Adipocyte (in vitro differentiated cells): ENCODE data around the gene TTC33.

Source experiments
- DNase-seq: peaks from one replicate; pipeline ENCODE4 v3.0.0-alpha.2; 2015; ENCODE audit warnings: low read depth
- H3K27me3 ChIP-seq: replicated peaks from 2 replicates; pipeline ENCODE4 v1.7.0; 2013; ENCODE audit warnings: mild to moderate bottlenecking, low read length, moderate library complexity; ENCODE audit not compliant: control insufficient read depth, insufficient read depth
- H3K36me3 ChIP-seq: 2 replicates; pipeline ENCODE4 v1.7.0; 2013; ENCODE audit warnings: low read length, mild to moderate bottlenecking, moderate library complexity; ENCODE audit not compliant: control insufficient read depth, insufficient read depth, severe bottlenecking
- H3K4me1 ChIP-seq: 2 replicates; pipeline ENCODE4 v1.7.0; 2013; ENCODE audit warnings: mild to moderate bottlenecking, low read length, moderate library complexity; ENCODE audit not compliant: control insufficient read depth, insufficient read depth
- H3K4me3 ChIP-seq: 2 replicates; pipeline ENCODE4 v1.7.0; 2013; ENCODE audit warnings: mild to moderate bottlenecking, low read length, moderate library complexity
- H3K9ac ChIP-seq: 2 replicates; pipeline ENCODE4 v1.7.0; 2013; ENCODE audit warnings: mild to moderate bottlenecking, low read length, moderate library complexity
- H3K9me3 ChIP-seq: 2 replicates; pipeline ENCODE4 v1.7.0; 2013; ENCODE audit warnings: mild to moderate bottlenecking, low read length, moderate library complexity; ENCODE audit not compliant: control insufficient read depth

TTC33 gene

DNA sequence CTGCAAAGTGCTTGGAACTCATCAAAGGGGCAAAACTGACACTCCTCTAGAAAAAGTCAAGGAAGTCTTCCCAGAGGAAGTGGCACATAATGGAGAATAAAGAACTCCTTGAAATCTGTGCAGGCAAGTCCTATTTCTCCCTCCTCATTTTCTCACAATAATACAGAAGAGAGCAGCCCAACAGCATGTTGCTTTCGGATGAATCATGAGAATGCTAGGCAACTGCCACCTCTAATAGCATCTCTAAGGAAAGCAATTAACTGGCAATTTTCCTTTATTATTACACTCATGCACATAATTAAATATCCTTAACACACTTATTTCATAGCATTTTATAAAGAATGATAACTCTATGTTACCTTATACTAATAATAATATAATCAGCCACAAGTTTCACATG is 198.3 kb downstream of the TTC33 start:
- Histone ChIP-seq H3K36me3 (no peaks in the 10 kb centered on the region), H3K9ac (no peak overlapping the region), H3K9me3 (no peaks in the 10 kb centered on the region), H3K4me3 (no peak overlapping the region), H3K27me3 (no peaks in the 10 kb centered on the region), H3K4me1 (peaks cover 2% of the 10 kb centered on the region)
- peak; percentile 28 for DNase-seq

GRCh38 chr5:40556811-40557210 is 198.9 kb downstream of the TTC33 start:
- DNase-seq: no peak
- Histone ChIP-seq H3K9ac (no peak overlapping the region), H3K36me3 (no peaks in the 10 kb centered on the region), H3K4me3 (no peak overlapping the region), H3K4me1 (peaks cover 8% of the 10 kb centered on the region), H3K27me3 (no peaks in the 10 kb centered on the region), H3K9me3 (no peaks in the 10 kb centered on the region)

DNA sequence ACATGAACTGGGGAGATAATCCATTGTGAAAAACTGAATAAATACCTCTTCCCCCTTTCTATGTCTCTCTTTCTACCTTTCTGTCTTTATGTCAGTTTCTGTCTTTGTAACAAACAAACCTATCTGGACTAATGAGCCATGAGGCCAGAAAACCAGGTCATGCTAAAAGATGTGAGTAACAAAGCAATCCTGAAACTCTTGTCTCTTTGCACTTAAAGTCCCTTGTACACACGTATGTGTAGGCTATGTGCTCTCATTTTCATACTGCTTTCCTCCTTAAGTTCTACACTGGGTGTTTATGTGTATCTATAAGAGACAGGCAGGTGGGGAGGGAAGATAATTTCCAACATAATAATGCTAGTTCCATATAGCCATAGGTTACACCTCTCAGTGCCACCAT is 199.9 kb downstream of the TTC33 start:
- H3K4me3 ChIP-seq: no peak overlapping the region
- no peak for DNase-seq
- H3K27me3 ChIP-seq: no peaks in the 10 kb centered on the region
- H3K4me1 ChIP-seq: peaks cover 13% of the 10 kb centered on the region
- no peaks in the 10 kb centered on the region for H3K9me3 ChIP-seq
- no peaks in the 10 kb centered on the region for H3K36me3 ChIP-seq
- no peak overlapping the region for H3K9ac ChIP-seq

- no peak for DNase-seq
- Histone ChIP-seq H3K27me3 (no peaks in the 10 kb centered on the region), H3K9ac (no peak overlapping the region), H3K4me3 (no peak overlapping the region), H3K9me3 (no peaks in the 10 kb centered on the region), H3K36me3 (no peaks in the 10 kb centered on the region), H3K4me1 (peaks cover 13% of the 10 kb centered on the region)
Observed at GRCh38 chr5:40554813-40555212, 200.9 kb downstream of the TTC33 start.

- no peaks in the 10 kb centered on the region for H3K36me3 ChIP-seq
- no peaks in the 10 kb centered on the region for H3K27me3 ChIP-seq
- no peaks in the 10 kb centered on the region for H3K9me3 ChIP-seq
- H3K4me3 ChIP-seq: no peak overlapping the region
- peaks cover 13% of the 10 kb centered on the region for H3K4me1 ChIP-seq
- DNase-seq: no peak
- H3K9ac ChIP-seq: no peak overlapping the region
Observed at GRCh38 chr5:40554054-40554453, 201.7 kb downstream of the TTC33 start.

DNA sequence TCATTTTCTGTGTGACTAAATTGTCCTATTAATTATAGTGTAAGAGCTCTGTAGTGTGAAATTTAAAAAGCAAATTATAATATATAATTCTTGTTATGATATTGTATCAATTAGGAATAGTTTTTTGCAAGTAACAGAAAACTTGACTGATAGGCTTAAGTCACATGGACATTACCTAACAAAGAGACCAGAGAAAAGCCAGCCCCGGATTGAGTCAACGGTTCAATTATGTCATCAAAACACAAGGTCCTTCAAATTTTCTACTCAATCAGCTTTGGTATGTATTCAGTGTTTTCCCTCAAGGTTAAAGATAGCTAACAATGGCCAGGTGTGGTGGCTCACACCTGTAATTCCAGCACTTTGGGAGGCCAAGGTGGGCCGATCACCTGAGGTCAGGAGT is 202.8 kb downstream of the TTC33 start:
- Histone ChIP-seq H3K27me3 (no peaks in the 10 kb centered on the region), H3K4me1 (peaks cover 17% of the 10 kb centered on the region), H3K9me3 (no peaks in the 10 kb centered on the region), H3K36me3 (no peaks in the 10 kb centered on the region), H3K4me3 (no peak overlapping the region), H3K9ac (no peak overlapping the region)
- DNase-seq: no peak

DNA sequence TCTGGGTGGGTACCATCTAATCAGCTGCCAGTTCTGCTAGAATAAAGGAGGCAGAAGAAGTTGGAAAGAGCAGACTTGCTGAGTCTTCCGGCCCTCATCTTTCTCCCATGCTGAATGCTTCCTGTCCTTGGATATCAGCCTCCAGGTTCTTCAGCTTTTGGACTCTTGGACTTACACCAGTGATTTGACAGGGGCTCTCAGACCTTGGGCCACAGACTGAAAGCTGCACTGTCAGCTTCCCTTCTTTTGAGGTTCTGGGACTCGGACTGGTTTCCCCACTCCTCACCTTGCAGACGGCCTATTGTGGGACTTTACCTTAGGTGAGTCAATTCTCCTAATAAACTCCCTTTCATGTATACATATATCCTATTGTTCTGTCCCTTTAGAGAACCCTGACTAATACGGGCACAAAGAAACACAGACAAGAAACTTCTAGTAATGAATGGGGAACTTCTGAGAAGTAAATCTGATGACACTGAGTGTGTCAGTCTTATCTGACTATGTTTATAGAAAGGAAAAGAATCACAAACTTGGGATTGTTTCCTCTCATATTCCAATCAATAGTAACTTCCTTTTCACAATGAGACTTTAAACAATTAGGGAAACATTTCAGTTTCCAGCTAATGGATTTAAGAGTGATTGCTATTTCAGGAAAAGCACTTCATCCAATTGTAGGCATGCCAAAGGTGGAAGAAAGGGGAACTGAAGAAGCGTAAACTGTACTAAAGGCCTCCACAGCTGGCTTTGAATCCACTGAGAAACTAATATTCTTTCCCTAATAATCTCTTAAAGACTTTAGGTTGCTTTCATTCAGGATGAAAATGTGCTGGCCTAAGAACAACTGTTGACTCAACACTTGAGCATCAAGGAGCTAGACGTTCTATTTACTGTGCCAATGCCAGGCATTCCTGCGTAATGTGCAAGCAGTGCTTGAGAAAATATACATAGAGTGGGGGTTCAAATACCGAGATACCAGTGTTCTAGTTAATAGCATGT is 204.0 kb downstream of the TTC33 start:
- H3K27me3 ChIP-seq: no peaks in the 10 kb centered on the region
- peak overlapping the region; percentile 30 for H3K4me3 ChIP-seq
- peak overlapping the region; percentile 53 for H3K9ac ChIP-seq
- peaks cover 23% of the 10 kb centered on the region for H3K4me1 ChIP-seq
- no peaks in the 10 kb centered on the region for H3K36me3 ChIP-seq
- DNase-seq: peak; percentile 93
- no peaks in the 10 kb centered on the region for H3K9me3 ChIP-seq

DNA sequence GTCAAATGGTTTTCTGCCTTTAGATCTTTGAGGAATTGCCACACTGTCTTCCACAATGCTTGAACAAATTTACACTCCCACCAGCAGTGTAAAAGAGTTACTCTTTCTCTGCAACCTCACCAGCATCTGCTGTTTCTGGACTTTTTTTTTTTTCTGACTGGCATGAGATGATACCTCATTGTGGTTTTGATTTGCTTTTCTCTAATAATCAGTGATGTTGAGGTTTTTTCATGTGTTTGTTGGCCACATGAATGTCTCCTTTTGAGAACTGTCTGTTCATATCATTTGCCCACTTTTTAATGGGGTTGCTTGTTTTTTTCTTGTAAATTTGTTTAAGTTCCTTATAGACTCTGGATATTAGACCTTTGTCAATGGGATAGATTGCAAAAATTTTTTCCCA is 205.3 kb downstream of the TTC33 start:
- Histone ChIP-seq H3K4me1 (peaks cover 23% of the 10 kb centered on the region), H3K36me3 (no peaks in the 10 kb centered on the region), H3K27me3 (no peaks in the 10 kb centered on the region), H3K4me3 (no peak overlapping the region), H3K9me3 (no peaks in the 10 kb centered on the region), H3K9ac (no peak overlapping the region)
- DNase-seq: no peak

- Histone ChIP-seq H3K27me3 (no peaks in the 10 kb centered on the region), H3K9ac (no peak overlapping the region), H3K4me3 (no peak overlapping the region), H3K9me3 (no peaks in the 10 kb centered on the region), H3K4me1 (peaks cover 23% of the 10 kb centered on the region), H3K36me3 (no peaks in the 10 kb centered on the region)
- DNase-seq: no peak
Observed at GRCh38 chr5:40549616-40550015, 206.1 kb downstream of the TTC33 start.

DNA sequence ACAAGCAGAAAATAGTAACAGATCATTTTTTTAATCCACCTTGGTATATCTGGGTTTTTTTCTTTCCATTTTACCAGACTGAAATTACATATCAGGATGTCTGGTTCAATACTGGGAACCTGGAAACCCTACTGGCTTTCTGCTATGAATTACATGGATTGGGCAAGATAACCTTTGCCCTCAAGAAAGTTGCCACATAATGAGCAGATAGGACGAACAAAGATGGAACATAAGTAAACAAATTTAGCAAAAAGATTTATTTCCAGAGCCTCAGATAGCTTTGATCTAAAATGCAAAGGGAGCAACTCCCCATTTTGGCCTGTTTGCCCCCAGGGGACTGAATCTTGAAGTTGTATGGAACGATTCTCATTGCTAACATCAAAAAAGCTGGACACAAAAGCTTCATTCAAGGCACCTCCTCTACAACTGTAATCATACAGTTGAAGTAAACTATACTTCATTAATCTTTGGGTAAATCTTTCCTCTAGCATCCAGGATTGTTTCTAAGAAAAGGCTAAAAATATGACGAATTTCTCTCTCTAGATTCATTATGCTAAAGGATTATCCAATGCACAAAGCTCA is 207.7 kb downstream of the TTC33 start:
- Histone ChIP-seq H3K27me3 (no peaks in the 10 kb centered on the region), H3K9me3 (no peaks in the 10 kb centered on the region), H3K4me3 (no peak overlapping the region), H3K9ac (no peak overlapping the region), H3K4me1 (peaks cover 23% of the 10 kb centered on the region), H3K36me3 (no peaks in the 10 kb centered on the region)
- no peak for DNase-seq

- no peaks in the 10 kb centered on the region for H3K27me3 ChIP-seq
- no peaks in the 10 kb centered on the region for H3K9me3 ChIP-seq
- H3K36me3 ChIP-seq: no peaks in the 10 kb centered on the region
- no peak overlapping the region for H3K4me3 ChIP-seq
- H3K9ac ChIP-seq: no peak overlapping the region
- peaks cover 22% of the 10 kb centered on the region for H3K4me1 ChIP-seq
- no peak for DNase-seq
Observed at GRCh38 chr5:40547557-40547956, 208.2 kb downstream of the TTC33 start.
